Progenitor cell of endocrine pancreas (in vitro differentiated cells): ENCODE results near the gene CCDC167. TPM values are rescaled to one million over a fixed set of nuclear protein-coding genes. Genes with fewer than 3 reads are reported as not detected.

Source experiments
- DNase-seq: peaks from one replicate; pipeline ENCODE4 v3.0.0; 2021; ENCODE audit warnings: low spot score; ENCODE audit not compliant: unreplicated experiment
- H3K27ac Mint-ChIP-seq: 2 replicates; pipeline ENCODE4 v1.8.0; 2021; ENCODE audit warnings: mild to moderate bottlenecking, moderate library complexity, mixed read lengths
- H3K27me3 Mint-ChIP-seq: 2 replicates; pipeline ENCODE4 v1.8.0; 2021; ENCODE audit warnings: mixed read lengths
- H3K36me3 Mint-ChIP-seq: 2 replicates; pipeline ENCODE4 v1.8.0; 2022; ENCODE audit warnings: mixed read lengths; ENCODE audit not compliant: insufficient read depth
- H3K4me1 Mint-ChIP-seq: 2 replicates; pipeline ENCODE4 v1.8.0; 2021; ENCODE audit warnings: low read depth, mixed read lengths
- H3K4me3 Mint-ChIP-seq: 2 replicates; pipeline ENCODE4 v1.8.0; 2021; ENCODE audit warnings: low read depth, mild to moderate bottlenecking, moderate library complexity, mixed read lengths
- H3K9me3 Mint-ChIP-seq: 2 replicates; pipeline ENCODE4 v1.8.0; 2021; ENCODE audit warnings: low read depth, mixed read lengths
- CTCF ChIP-seq: fragments of 200-600 bp; sonication (generic); IDR thresholded peaks from one replicate; pipeline ENCODE4 v1.5.0; 2021; ENCODE audit warnings: antibody characterized with exemption, mild to moderate bottlenecking; ENCODE audit not compliant: unreplicated experiment
- total RNA-seq: library from RNA; stranded (reverse); gene quantifications from 2 replicates; pipeline ENCODE4 v1.2.1, GENCODE V29; 2021

Gene CCDC167
- total RNA-seq, 1 donor from 2014 or later = 44.9 TPM

- Mint-ChIP-seq H3K4me1 (no peaks in the 10 kb centered on the region), H3K9me3 (peaks cover 3% of the 10 kb centered on the region), H3K4me3 (no peak overlapping the region), H3K27me3 (no peaks in the 10 kb centered on the region), H3K36me3 (peaks cover 26% of the 10 kb centered on the region), H3K27ac (no peak overlapping the region)
- TF ChIP-seq CTCF = no peak
- no peak for DNase-seq
Observed at GRCh38 chr6:37460805-37461204, 38.9 kb downstream of the CCDC167 start.

- Mint-ChIP-seq H3K4me1 (no peaks in the 10 kb centered on the region), H3K36me3 (peaks cover 21% of the 10 kb centered on the region), H3K9me3 (peaks cover 3% of the 10 kb centered on the region), H3K4me3 (no peak overlapping the region), H3K27me3 (no peaks in the 10 kb centered on the region), H3K27ac (no peak overlapping the region)
- TF ChIP-seq CTCF = no peak
- DNase-seq = no peak
Observed at GRCh38 chr6:37459981-37460800, 39.5 kb downstream of the CCDC167 start.

- H3K4me1 Mint-ChIP-seq = no peaks in the 10 kb centered on the region
- TF ChIP-seq CTCF = no peak
- DNase-seq = no peak
- peaks cover 17% of the 10 kb centered on the region for H3K36me3 Mint-ChIP-seq
- no peak overlapping the region for H3K27ac Mint-ChIP-seq
- H3K27me3 Mint-ChIP-seq = no peaks in the 10 kb centered on the region
- no peaks in the 10 kb centered on the region for H3K9me3 Mint-ChIP-seq
- H3K4me3 Mint-ChIP-seq = no peak overlapping the region
Observed at GRCh38 chr6:37456816-37457560, 42.7 kb downstream of the CCDC167 start.

GRCh38 chr6:37456126-37456525 lies 43.6 kb downstream of the CCDC167 start:
- Mint-ChIP-seq H3K4me3 (no peak overlapping the region), H3K27ac (no peak overlapping the region), H3K9me3 (no peaks in the 10 kb centered on the region), H3K4me1 (no peaks in the 10 kb centered on the region), H3K36me3 (peaks cover 16% of the 10 kb centered on the region), H3K27me3 (no peaks in the 10 kb centered on the region)
- no peak for DNase-seq
- no peak for TF ChIP-seq CTCF

- Mint-ChIP-seq H3K36me3 (peaks cover 17% of the 10 kb centered on the region), H3K4me3 (no peak overlapping the region), H3K4me1 (no peaks in the 10 kb centered on the region), H3K27ac (no peak overlapping the region), H3K9me3 (no peaks in the 10 kb centered on the region), H3K27me3 (no peaks in the 10 kb centered on the region)
- TF ChIP-seq CTCF = no peak
- no peak for DNase-seq
Observed at GRCh38 chr6:37454420-37455140, 45.1 kb downstream of the CCDC167 start.
